KMS-11 (cell line): ENCODE results near the gene TSR1.

Experiments
- H2AFZ ChIP-seq: fragments of 200-600 bp; sonication (generic); 2 replicates; pipeline ENCODE4 v1.6.1; 2016; ENCODE audit warnings: antibody characterized with exemption, mixed run types, low read depth
- H3K27ac ChIP-seq: fragments of 200-600 bp; sonication (generic); 2 replicates; pipeline ENCODE4 v1.6.1; 2016; ENCODE audit warnings: mild to moderate bottlenecking, mixed run types
- H3K27me3 ChIP-seq: fragments of 200-600 bp; sonication (generic); 2 replicates; pipeline ENCODE4 v1.6.1; 2017; ENCODE audit warnings: mild to moderate bottlenecking, low read depth, mixed run types, moderate library complexity; ENCODE audit not compliant: insufficient read depth
- H3K36me3 ChIP-seq: fragments of 200-600 bp; sonication (generic); 2 replicates; pipeline ENCODE4 v1.6.1; 2017; ENCODE audit warnings: mild to moderate bottlenecking, mixed run types; ENCODE audit not compliant: insufficient read depth
- H3K4me1 ChIP-seq: fragments of 200-600 bp; sonication (generic); 2 replicates; pipeline ENCODE4 v1.6.1; 2016; ENCODE audit warnings: mild to moderate bottlenecking, low read depth, mixed run types; ENCODE audit not compliant: poor library complexity, severe bottlenecking
- H3K4me2 ChIP-seq: fragments of 200-600 bp; sonication (generic); 2 replicates; pipeline ENCODE4 v1.7.0; 2016; ENCODE audit warnings: mild to moderate bottlenecking, mixed run types
- H3K4me3 ChIP-seq: fragments of 200-600 bp; sonication (generic); IDR thresholded peaks from 2 replicates; pipeline ENCODE4 v1.6.1; 2017; ENCODE audit warnings: low read depth, low read length, mixed read lengths; ENCODE audit not compliant: insufficient read depth
- H3K79me2 ChIP-seq: fragments of 200-600 bp; sonication (generic); 2 replicates; pipeline ENCODE4 v1.6.1; 2016; ENCODE audit warnings: low read depth, mixed run types; ENCODE audit not compliant: insufficient read depth
- H3K9ac ChIP-seq: fragments of 200-600 bp; sonication (generic); 2 replicates; pipeline ENCODE4 v1.6.1; 2016; ENCODE audit warnings: mild to moderate bottlenecking, mixed run types
- H4K20me1 ChIP-seq: fragments of 200-600 bp; sonication (generic); 2 replicates; pipeline ENCODE4 v1.6.1; 2016; ENCODE audit warnings: mild to moderate bottlenecking, mixed run types; ENCODE audit not compliant: insufficient read depth
- TF ChIP-seq, protein P1 (sequence below): fragments of 200-600 bp; sonication (generic); conservative IDR thresholded peaks from 2 replicates; pipeline ENCODE4 v1.6.1; 2017; ENCODE audit warnings: low read depth, mild to moderate bottlenecking, antibody characterized with exemption, low read length, moderate library complexity, mixed read lengths

Gene TSR1

DNA sequence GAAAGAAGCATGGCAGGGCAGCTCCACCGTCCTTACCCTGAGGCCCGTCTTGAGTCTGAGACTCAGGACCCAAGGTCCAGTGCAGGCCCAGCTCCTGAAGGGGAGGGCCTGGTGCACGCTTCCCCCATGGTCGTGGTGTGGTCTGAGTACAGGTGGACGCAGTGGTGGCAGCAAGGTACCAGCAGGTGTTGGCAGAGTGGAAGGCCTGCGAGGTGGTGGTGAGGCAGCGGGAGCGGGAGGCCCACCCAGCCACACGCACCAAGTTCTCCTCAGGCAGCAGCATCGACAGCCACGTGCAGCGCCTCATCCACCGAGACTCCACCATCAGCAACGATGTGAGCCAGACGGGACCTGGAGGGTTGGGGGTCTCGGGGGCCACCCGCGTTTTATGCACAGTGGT is 36.9 kb upstream of the TSR1 start:
- Histone ChIP-seq H3K4me3 (no peak overlapping the region), H4K20me1 (no peaks in the 10 kb centered on the region), H3K4me2 (no peak overlapping the region), H3K9ac (no peak overlapping the region), H3K27me3 (no peaks in the 10 kb centered on the region), H3K36me3 (no peaks in the 10 kb centered on the region), H3K79me2 (no peaks in the 10 kb centered on the region), H3K27ac (no peak overlapping the region), H2AFZ (no peak overlapping the region), H3K4me1 (no peaks in the 10 kb centered on the region)
- TF ChIP-seq, protein P1, sequence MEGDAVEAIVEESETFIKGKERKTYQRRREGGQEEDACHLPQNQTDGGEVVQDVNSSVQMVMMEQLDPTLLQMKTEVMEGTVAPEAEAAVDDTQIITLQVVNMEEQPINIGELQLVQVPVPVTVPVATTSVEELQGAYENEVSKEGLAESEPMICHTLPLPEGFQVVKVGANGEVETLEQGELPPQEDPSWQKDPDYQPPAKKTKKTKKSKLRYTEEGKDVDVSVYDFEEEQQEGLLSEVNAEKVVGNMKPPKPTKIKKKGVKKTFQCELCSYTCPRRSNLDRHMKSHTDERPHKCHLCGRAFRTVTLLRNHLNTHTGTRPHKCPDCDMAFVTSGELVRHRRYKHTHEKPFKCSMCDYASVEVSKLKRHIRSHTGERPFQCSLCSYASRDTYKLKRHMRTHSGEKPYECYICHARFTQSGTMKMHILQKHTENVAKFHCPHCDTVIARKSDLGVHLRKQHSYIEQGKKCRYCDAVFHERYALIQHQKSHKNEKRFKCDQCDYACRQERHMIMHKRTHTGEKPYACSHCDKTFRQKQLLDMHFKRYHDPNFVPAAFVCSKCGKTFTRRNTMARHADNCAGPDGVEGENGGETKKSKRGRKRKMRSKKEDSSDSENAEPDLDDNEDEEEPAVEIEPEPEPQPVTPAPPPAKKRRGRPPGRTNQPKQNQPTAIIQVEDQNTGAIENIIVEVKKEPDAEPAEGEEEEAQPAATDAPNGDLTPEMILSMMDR, result no peak

DNA sequence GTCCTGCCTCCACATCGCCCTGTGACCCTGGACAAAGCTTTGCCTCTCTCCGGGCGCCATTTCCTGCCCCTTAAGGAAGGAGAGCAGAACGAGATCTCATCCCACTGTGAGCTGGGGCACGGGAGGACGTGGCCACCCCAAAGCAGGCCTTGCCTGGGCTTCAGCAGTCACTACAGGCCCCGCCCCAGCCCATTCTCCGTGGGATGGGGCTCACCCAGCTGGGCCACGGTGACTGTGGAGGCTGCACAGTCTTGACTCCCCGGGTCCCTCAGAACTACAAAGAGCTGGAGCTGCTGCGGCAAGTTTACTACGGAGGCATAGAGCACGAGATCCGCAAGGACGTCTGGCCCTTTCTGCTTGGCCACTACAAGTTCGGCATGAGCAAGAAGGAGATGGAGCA is 36.4 kb upstream of the TSR1 start:
- Histone ChIP-seq H3K79me2 (no peaks in the 10 kb centered on the region), H3K27me3 (no peaks in the 10 kb centered on the region), H3K4me3 (no peak overlapping the region), H3K4me2 (no peak overlapping the region), H3K4me1 (no peaks in the 10 kb centered on the region), H3K9ac (no peak overlapping the region), H3K27ac (no peak overlapping the region), H2AFZ (no peak overlapping the region), H4K20me1 (no peaks in the 10 kb centered on the region), H3K36me3 (no peaks in the 10 kb centered on the region)
- TF ChIP-seq, protein P1, result no peak

DNA sequence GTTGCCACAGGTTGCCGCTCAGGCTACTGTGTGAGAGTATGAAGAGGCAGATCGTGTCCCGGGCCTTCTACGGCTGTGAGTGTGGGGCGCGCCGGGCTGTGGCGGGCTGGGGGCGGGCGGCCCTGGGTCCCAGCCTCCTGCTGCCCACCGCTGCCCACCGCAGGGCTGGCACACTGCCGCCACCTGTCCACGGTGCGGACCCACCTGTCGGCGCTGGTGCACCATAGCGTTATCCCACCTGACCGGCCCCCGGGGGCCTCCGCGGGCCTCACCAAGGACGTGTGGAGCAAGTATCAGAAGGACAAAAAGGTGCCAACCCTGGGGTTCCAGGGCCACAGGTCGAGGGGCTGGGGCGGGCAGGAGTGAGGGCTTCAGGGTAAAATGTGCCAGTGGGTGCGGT is 35.9 kb upstream of the TSR1 start:
- no peaks in the 10 kb centered on the region for H3K36me3 ChIP-seq

DNA sequence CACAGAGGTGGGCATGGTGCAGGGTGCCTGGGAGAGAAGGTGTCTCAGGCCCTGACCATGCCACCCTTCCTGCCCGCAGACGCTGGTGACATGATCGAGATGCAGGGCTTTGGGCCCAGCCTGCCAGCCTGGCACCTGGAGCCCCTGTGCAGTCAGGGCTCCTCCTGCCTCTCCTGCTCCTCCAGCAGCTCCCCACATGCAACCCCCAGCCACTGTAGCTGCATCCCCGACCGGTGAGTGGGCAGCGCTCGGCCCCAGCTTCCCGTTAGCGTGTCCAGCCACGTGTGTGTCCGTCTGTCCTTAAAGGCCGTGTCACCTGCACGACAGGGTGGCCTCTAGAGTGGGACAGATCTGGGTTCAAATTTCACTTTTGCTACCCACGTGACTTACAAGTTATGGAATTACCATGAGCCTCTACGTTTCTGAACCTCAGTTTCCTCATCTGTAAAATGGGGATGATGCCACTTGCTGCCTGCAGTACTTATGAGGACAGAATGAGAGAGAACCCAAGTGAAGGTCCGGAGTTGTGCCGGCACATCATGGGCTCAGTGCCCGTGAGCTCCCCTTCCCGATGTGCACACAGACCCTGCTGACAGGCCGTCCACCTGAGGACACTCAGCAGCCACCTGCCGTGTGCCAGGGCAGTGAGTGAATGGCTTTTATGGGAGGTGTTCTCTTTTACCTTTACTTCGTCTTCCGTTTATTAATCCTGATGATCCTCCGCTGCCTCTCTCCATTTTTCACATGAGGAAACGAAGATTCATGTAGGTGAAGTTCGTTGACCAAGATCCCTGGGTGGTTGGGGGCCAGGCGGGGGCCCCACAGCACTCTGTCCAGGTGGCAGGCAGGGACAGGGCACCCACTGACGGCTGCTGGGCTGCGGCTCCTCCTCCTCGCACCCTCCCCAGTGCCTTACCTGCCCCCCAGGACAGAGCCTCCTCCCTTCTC is 35.2 kb upstream of the TSR1 start:
- H3K79me2 ChIP-seq, result no peaks in the 10 kb centered on the region
- H3K9ac ChIP-seq, result no peak overlapping the region
- H2AFZ ChIP-seq, result no peak overlapping the region
- TF ChIP-seq, protein P1, result no peak
- H3K27me3 ChIP-seq, result no peaks in the 10 kb centered on the region
- no peak overlapping the region for H3K27ac ChIP-seq
- H4K20me1 ChIP-seq, result no peaks in the 10 kb centered on the region
- no peaks in the 10 kb centered on the region for H3K36me3 ChIP-seq
- H3K4me1 ChIP-seq, result no peaks in the 10 kb centered on the region
- H3K4me2 ChIP-seq, result no peak overlapping the region
- no peak overlapping the region for H3K4me3 ChIP-seq

More for the DNA sequence above, 35.9 kb upstream of the TSR1 start:
- H3K27me3 ChIP-seq, result no peaks in the 10 kb centered on the region
- no peaks in the 10 kb centered on the region for H3K79me2 ChIP-seq
- TF ChIP-seq, protein P1, result no peak
- no peak overlapping the region for H3K27ac ChIP-seq
- no peak overlapping the region for H3K4me3 ChIP-seq
- no peak overlapping the region for H3K4me2 ChIP-seq
- H2AFZ ChIP-seq, result no peak overlapping the region
- H3K4me1 ChIP-seq, result no peaks in the 10 kb centered on the region
- no peak overlapping the region for H3K9ac ChIP-seq
- H4K20me1 ChIP-seq, result no peaks in the 10 kb centered on the region
